H1 (cell line): Measurements from ENCODE around the gene GPR31. TPM values are rescaled to one million over a fixed set of nuclear protein-coding genes. Genes with fewer than 3 reads are reported as not detected.

Experiments
- CTBP2 ChIP-seq: IDR thresholded peaks from 2 replicates; pipeline ENCODE4 v1.7.0; 2011; ENCODE audit warnings: borderline replicate concordance, mild to moderate bottlenecking, moderate library complexity, mixed read lengths, low read length; ENCODE audit not compliant: insufficient read depth, insufficient read length
- GABPA ChIP-seq: IDR thresholded peaks from 2 replicates; pipeline ENCODE4 v1.6.1; 2011; ENCODE audit warnings: mild to moderate bottlenecking, low read length, moderate library complexity, borderline replicate concordance; ENCODE audit not compliant: insufficient read depth
- NRF1 ChIP-seq: IDR thresholded peaks from 2 replicates; pipeline ENCODE4 v1.6.1; 2011; ENCODE audit warnings: mild to moderate bottlenecking, low read depth, low read length, improper control_type of control experiment
- RXRA ChIP-seq: IDR thresholded peaks from 2 replicates; pipeline ENCODE4 v1.6.1; 2011; ENCODE audit warnings: low read depth, mild to moderate bottlenecking, low read length, moderate library complexity; ENCODE audit not compliant: insufficient read depth
- polyA plus RNA-seq, 7 experiments: library from polyadenylated mRNA; depleted of rRNA in 3 of 7; stranded (reverse) in 5 of 7; unstranded in 2 of 7; fragments of >200 nt in 5 of 7; fragments of 200-250 nt in 2 of 7; gene quantifications; 1 replicate in 5 of 7; 2 replicates in 1 of 7; 4 replicates in 1 of 7; pipeline versions ENCODE4 v1.2.1 to v1.2.3, GENCODE V29; 2011 to 2013; ENCODE audit warnings: missing spikeins in 2 of 7, mixed read lengths in 2 of 7
- total RNA-seq: library from RNA; stranded (reverse); fragmentation: NEBNext Ultra II Directional; extraction: Animal tissue kit (Norgen Biotek cat#: 25700); gene quantifications from 2 replicates; pipeline ENCODE4 v1.2.1, GENCODE V29; 2021
- TF ChIP-seq, protein P1 (sequence below): IDR thresholded peaks from 2 replicates; pipeline ENCODE4 v1.6.1; 2012; ENCODE audit warnings: inconsistent platforms

GPR31 gene
- total and polyA plus RNA-seq, 2 of the 8 experiments (the other 6 are each of a cell fraction or from before 2014, with no cell fraction given), result not detected

DNA sequence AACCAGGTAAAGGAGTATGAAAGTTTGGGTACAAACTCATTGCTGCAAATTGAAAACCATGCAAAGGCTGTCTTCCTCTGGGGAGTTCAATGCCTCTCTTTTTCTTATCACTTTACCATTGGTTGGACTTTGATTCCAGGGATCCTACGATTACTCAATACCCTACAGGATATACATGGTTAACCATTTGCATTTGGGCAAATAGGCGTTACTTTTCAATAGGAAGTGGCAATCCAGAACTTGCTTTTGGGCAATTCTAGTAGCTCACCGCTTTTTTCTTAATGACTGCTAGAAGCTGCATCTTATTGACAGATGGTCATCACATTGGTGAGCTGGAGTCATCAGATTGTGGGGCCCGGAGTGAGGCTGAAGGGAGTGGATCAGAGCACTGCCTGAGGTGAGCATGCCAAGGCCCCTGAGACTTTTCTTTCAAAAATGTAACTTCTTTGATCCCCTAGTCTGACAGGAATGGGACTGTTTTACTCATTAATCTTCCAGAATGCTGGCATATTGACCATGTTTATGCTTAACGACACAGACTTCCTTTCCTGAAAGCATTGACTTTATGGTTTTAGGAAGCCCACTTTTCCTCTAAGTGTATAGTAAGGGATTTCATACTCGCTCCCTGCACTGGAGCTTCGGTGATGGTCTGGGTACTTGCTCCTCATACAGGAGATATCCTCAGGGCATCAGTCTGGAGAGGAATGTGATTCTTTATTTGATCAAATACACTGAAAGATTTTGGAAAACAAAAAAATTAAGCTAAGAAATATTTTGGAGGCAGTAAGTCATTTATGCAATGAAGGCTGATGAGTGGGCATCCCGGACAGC is 34.7 kb downstream of the GPR31 start, which contains the start of gene CCR6 (continued):
- TF ChIP-seq, protein P1, sequence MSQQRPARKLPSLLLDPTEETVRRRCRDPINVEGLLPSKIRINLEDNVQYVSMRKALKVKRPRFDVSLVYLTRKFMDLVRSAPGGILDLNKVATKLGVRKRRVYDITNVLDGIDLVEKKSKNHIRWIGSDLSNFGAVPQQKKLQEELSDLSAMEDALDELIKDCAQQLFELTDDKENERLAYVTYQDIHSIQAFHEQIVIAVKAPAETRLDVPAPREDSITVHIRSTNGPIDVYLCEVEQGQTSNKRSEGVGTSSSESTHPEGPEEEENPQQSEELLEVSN, result no peak
- TF ChIP-seq GABPA (no peak), NRF1 (no peak), RXRA (no peak), CTBP2 (no peak)
